H9 (cell line): ENCODE results near the gene EEF2KMT. TPM values are rescaled to one million over a fixed set of nuclear protein-coding genes. Genes with fewer than 3 reads are reported as not detected.

ENCODE experiments used
- DNase-seq: peaks from one replicate; pipeline ENCODE4 v3.0.0-alpha.2; 2017
- H2AFZ ChIP-seq: one replicate; pipeline ENCODE4 v1.6.1; 2013; ENCODE audit warnings: mild to moderate bottlenecking, low read length, control low read depth, moderate library complexity
- H2AK5ac ChIP-seq: 2 replicates; pipeline ENCODE4 v1.6.1; 2013; ENCODE audit warnings: low read length, control low read depth, mixed read lengths; ENCODE audit not compliant: insufficient read length
- H2BK120ac ChIP-seq: one replicate; pipeline ENCODE4 v1.6.1; 2013; ENCODE audit warnings: low read depth, mild to moderate bottlenecking, low read length, control low read depth, inconsistent platforms; ENCODE audit not compliant: poor library complexity, severe bottlenecking
- H2BK12ac ChIP-seq: 2 replicates; pipeline ENCODE4 v1.6.1; 2013; ENCODE audit warnings: low read length, control low read depth, mixed read lengths, low read depth; ENCODE audit not compliant: insufficient read length
- H2BK15ac ChIP-seq: 2 replicates; pipeline ENCODE4 v1.6.1; 2013; ENCODE audit warnings: low read depth, low read length, control low read depth
- H2BK20ac ChIP-seq: one replicate; pipeline ENCODE4 v1.6.1; 2013; ENCODE audit warnings: low read depth, mild to moderate bottlenecking, low read length, control low read depth, inconsistent platforms; ENCODE audit not compliant: poor library complexity, severe bottlenecking
- H2BK5ac ChIP-seq: 2 replicates; pipeline ENCODE4 v1.6.1; 2013; ENCODE audit warnings: low read length, control low read depth, mixed read lengths; ENCODE audit not compliant: insufficient read length
- H3K14ac ChIP-seq: 2 replicates; pipeline ENCODE4 v1.6.1; 2013; ENCODE audit warnings: low read length, control low read depth; ENCODE audit not compliant: insufficient read depth
- H3K18ac ChIP-seq: 2 replicates; pipeline ENCODE4 v1.6.1; 2013; ENCODE audit warnings: low read depth, mild to moderate bottlenecking, mixed read lengths, low read length, control low read depth; ENCODE audit not compliant: insufficient read length
- H3K23ac ChIP-seq: 2 replicates; pipeline ENCODE4 v1.6.1; 2013; ENCODE audit warnings: low read length, control low read depth, mixed read lengths, low read depth; ENCODE audit not compliant: insufficient read length
- H3K23me2 ChIP-seq: 2 replicates; pipeline ENCODE4 v1.6.1; 2013; ENCODE audit warnings: low read depth, mild to moderate bottlenecking, mixed read lengths, low read length, control low read depth; ENCODE audit not compliant: insufficient read length, poor library complexity, severe bottlenecking
- H3K27ac ChIP-seq: 2 replicates; pipeline ENCODE4 v1.5.1; 2013; ENCODE audit warnings: low read length, control low read depth, mixed read lengths, low read depth; ENCODE audit not compliant: insufficient read length
- H3K27me3 ChIP-seq: 2 replicates; pipeline ENCODE4 v1.6.1; 2013; ENCODE audit warnings: low read length, control low read depth, inconsistent platforms; ENCODE audit not compliant: insufficient read depth
- H3K4ac ChIP-seq: 2 replicates; pipeline ENCODE4 v1.6.1; 2013; ENCODE audit warnings: low read depth, mild to moderate bottlenecking, control low read depth, inconsistent platforms, low read length, moderate library complexity
- H3K4me1 ChIP-seq: 2 replicates; pipeline ENCODE4 v1.6.1; 2013; ENCODE audit warnings: low read length, control low read depth, inconsistent platforms; ENCODE audit not compliant: insufficient read depth
- H3K4me2 ChIP-seq: 2 replicates; pipeline ENCODE4 v1.6.1; 2013; ENCODE audit warnings: low read length, control low read depth, mixed read lengths; ENCODE audit not compliant: insufficient read length, insufficient read depth
- H3K56ac ChIP-seq: 2 replicates; pipeline ENCODE4 v1.6.1; 2013; ENCODE audit warnings: low read depth, mild to moderate bottlenecking, mixed read lengths, low read length, control low read depth; ENCODE audit not compliant: insufficient read length
- H3K79me1 ChIP-seq: 2 replicates; pipeline ENCODE4 v1.6.1; 2013; ENCODE audit warnings: low read depth, mild to moderate bottlenecking, moderate library complexity, low read length, control low read depth, inconsistent platforms; ENCODE audit not compliant: insufficient read depth, poor library complexity, severe bottlenecking
- H3K79me2 ChIP-seq: 2 replicates; pipeline ENCODE4 v1.6.1; 2013; ENCODE audit warnings: low read length, control low read depth, inconsistent platforms; ENCODE audit not compliant: insufficient read depth
- H3K9ac ChIP-seq: 2 replicates; pipeline ENCODE4 v1.6.1; 2013; ENCODE audit warnings: low read length, control low read depth, mixed read lengths; ENCODE audit not compliant: insufficient read length; ENCODE audit errors: extremely low read depth
- H3K9me3 ChIP-seq: one replicate; pipeline ENCODE4 v1.6.1; 2013; ENCODE audit warnings: low read depth, low read length, inconsistent platforms; ENCODE audit not compliant: control insufficient read depth
- H3T11ph ChIP-seq: one replicate; pipeline ENCODE4 v1.6.1; 2013; ENCODE audit warnings: mild to moderate bottlenecking, low read length, control low read depth, inconsistent platforms
- H4K20me1 ChIP-seq: one replicate; pipeline ENCODE4 v1.6.1; 2013; ENCODE audit not compliant: control insufficient read depth, insufficient read length, insufficient read depth
- H4K5ac ChIP-seq: 2 replicates; pipeline ENCODE4 v1.6.1; 2013; ENCODE audit warnings: low read depth, mild to moderate bottlenecking, mixed read lengths, low read length, control low read depth; ENCODE audit not compliant: insufficient read length
- H4K8ac ChIP-seq: replicated peaks from 2 replicates; pipeline ENCODE4 v1.6.1; 2013; ENCODE audit warnings: low read length, control low read depth, mixed read lengths, low read depth; ENCODE audit not compliant: insufficient read length
- H4K91ac ChIP-seq: 2 replicates; pipeline ENCODE4 v1.6.1; 2013; ENCODE audit warnings: low read depth, mild to moderate bottlenecking, moderate library complexity, mixed read lengths, low read length, control low read depth; ENCODE audit not compliant: insufficient read length
- H3K27ac Mint-ChIP-seq, 3 experiments: 2 replicates in 2 of 3; 3 replicates in 1 of 3; pipeline ENCODE4 v1.8.0; 2020 to 2021; ENCODE audit warnings: mixed read lengths in 3 of 3, mild to moderate bottlenecking in 1 of 3, moderate library complexity in 1 of 3
- H3K27me3 Mint-ChIP-seq: 2 replicates; pipeline ENCODE4 v1.8.0; 2021; ENCODE audit warnings: low read depth, mild to moderate bottlenecking, moderate library complexity, mixed read lengths
- H3K36me3 Mint-ChIP-seq, 3 experiments: 2 replicates in 2 of 3; 3 replicates in 1 of 3; pipeline ENCODE4 v1.8.0; 2020 to 2021; ENCODE audit warnings: low read depth in 3 of 3, mixed read lengths in 3 of 3; ENCODE audit not compliant: insufficient read depth in 1 of 3
- H3K4me1 Mint-ChIP-seq, 2 experiments: 2 replicates each; pipeline ENCODE4 v1.8.0; 2020; ENCODE audit warnings: mixed read lengths in 2 of 2
- H3K4me3 Mint-ChIP-seq, 2 experiments: 2 replicates in 1 of 2; 3 replicates in 1 of 2; pipeline ENCODE4 v1.8.0; 2020 to 2021; ENCODE audit warnings: mild to moderate bottlenecking in 2 of 2, mixed read lengths in 2 of 2, moderate library complexity in 1 of 2
- H3K9me3 Mint-ChIP-seq, 2 experiments: 2 replicates in 1 of 2; 3 replicates in 1 of 2; pipeline ENCODE4 v1.8.0; 2020; ENCODE audit warnings: mild to moderate bottlenecking in 2 of 2, mixed read lengths in 2 of 2, moderate library complexity in 1 of 2
- CTCF ChIP-seq: fragments of 200-600 bp; sonication (generic); conservative IDR thresholded peaks from 3 replicates; pipeline ENCODE4 v1.8.0; 2021; ENCODE audit warnings: antibody characterized with exemption, mild to moderate bottlenecking
- WGBS: extraction: QIAGEN DNeasy Blood & Tissue Kit; methylation state at CpG from one replicate; pipeline ENCODE4 v1.1.7; 2013; ENCODE audit warnings: missing lambda C conversion rate, low lambda C conversion rate, mixed read lengths; ENCODE audit not compliant: insufficient read length; ENCODE audit errors: extremely low coverage; 5-methylcytosine and 5-hydroxymethylcytosine counted together
- total RNA-seq: library from RNA; stranded (reverse); gene quantifications from 2 replicates; pipeline ENCODE4 v1.2.1, GENCODE V29; 2021

EEF2KMT gene
- total RNA-seq, 1 experiment from 2014 or later: 16.4 TPM

- Histone ChIP-seq H2BK20ac (no peak overlapping the region), H3T11ph (no peak overlapping the region), H2BK12ac (no peak overlapping the region), H3K56ac (no peak overlapping the region), H3K14ac (peak overlapping the region; percentile 28; the same call in 1 of the 2 replicates), H3K9me3 (no peaks in the 10 kb centered on the region), H3K4ac (no peak overlapping the region), H3K27me3 (no peaks in the 10 kb centered on the region), H2BK5ac (no peak overlapping the region), H3K4me2 (no peak overlapping the region), H4K8ac (no peak overlapping the region), H3K23me2 (no peaks in the 10 kb centered on the region), H3K79me1 (no peaks in the 10 kb centered on the region), H3K18ac (no peak overlapping the region), H3K79me2 (no peaks in the 10 kb centered on the region), H2AK5ac (no peak overlapping the region), H4K20me1 (no peaks in the 10 kb centered on the region), H3K4me1 (no peaks in the 10 kb centered on the region), H4K5ac (no peak overlapping the region), H3K23ac (no peak overlapping the region), H3K27ac (no peak overlapping the region), H2AFZ (no peak overlapping the region), H2BK15ac (no peak overlapping the region), H3K9ac (no peak overlapping the region), H2BK120ac (no peak overlapping the region), H4K91ac (no peak overlapping the region)
- no peak for TF ChIP-seq CTCF
- H3K27me3 Mint-ChIP-seq: no peaks in the 10 kb centered on the region; the same call in 1 of the 2 replicates
- no CpG with 5 or more reads among the region's 8 CpGs for WGBS
- H3K27ac Mint-ChIP-seq: peak overlapping the region in 2 of 3 experiments; percentile 10 to 31; a peak in 1 of 7 replicates
- no peaks in the 10 kb centered on the region for H3K36me3 Mint-ChIP-seq
- no peaks in the 10 kb centered on the region; a peak in 2 of 5 replicates for H3K9me3 Mint-ChIP-seq
- DNase-seq: no peak
- H3K4me1 Mint-ChIP-seq: peaks cover 16 to 19% of the 10 kb centered on the region in 2 experiments
- H3K4me3 Mint-ChIP-seq: no peak overlapping the region
These were observed 32.3 kb downstream of the EEF2KMT start for GRCh38 chr16:5065326-5065725.
